GM18508 (cell line): ENCODE results near the gene AASS.
"Not testable (repeated sequence)": the region's sequence is repeated elsewhere in the genome, so short reads cannot be mapped to it uniquely, and the experiment has no call there.

Experiments used
- ATAC-seq: cut with Tn5 transposase; IDR thresholded peaks from one replicate; pipeline ENCODE4 v1.9.1; 2021; ENCODE audit warnings: moderate number of reproducible peaks; ENCODE audit not compliant: insufficient read depth, unreplicated experiment

Gene AASS

DNA sequence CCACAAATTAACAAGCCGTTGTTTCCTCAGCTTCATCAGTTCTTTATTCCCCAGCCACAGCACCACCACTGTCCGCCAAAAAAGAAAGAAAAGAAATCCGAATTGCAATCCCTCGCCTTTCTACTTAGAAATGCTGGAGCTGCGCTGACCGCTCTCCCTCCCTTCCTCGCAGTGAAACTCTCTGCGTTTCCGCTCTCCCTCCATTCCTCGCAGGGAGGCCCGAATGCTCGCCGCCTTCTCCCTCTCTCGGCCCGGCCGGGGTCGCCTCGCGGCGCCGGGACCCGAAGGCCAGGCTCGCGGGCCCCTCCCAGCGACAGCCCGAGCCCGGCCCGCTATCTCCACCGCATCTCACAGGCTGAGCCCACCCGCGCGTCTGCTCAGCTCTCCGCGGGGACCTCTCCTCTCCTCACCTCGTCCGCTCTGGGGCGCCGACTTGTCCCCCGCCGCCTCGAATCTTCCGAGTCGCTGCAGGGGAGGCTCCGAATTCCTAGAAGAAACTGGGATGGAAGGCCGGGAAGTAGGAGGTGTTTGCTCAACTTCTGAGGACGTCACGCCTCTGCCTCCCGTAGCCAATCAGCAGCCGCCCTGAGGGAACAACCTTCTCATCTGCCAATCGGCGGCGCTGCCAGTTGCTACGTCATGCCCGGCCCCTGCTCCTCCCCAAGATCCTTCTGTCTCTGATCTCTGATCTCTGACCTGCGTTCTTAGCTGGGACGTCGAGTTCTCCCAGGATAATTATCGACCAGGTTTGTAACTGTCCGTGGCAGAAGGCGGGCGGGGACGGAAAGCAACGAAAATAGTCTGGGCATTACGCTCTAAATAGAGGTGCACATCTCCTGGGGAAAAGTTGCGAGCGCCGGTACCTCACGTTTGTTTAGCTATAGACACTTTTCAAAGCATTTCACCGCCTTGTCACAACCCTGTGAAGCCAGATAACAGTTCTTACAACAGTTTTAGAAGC is at the start of gene AASS:
AASS (minus strand) TSS at position 499 of the 961 bp plus-strand sequence. CDS start 10,523 bp downstream, outside the sequence.
- peak; percentile 100 for ATAC-seq

DNA sequence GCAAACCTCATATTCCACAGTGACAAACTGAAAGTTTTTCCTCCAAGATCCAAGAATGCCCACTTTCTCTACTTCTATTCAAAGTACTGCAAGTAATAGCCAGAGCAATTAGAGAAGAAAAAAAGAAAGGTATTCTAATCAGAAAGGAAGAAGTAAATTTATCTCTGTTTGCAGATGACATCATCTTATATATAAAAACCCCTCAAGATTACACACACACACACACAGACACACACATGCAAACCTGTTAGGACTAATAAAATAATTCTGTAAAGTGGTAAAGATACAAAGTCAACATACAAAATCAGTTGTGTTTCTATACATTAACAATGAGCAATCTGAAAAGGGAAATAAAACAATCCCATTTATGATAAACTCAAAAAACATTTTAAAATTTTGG is 44.7 kb upstream of the AASS start:
- ATAC-seq: no peak

GRCh38 chr7:122183106-122183505 is 39.1 kb upstream of the AASS start:
- ATAC-seq: no peak

GRCh38 chr7:122182081-122182480 is 38.0 kb upstream of the AASS start:
- ATAC-seq: no peak

DNA sequence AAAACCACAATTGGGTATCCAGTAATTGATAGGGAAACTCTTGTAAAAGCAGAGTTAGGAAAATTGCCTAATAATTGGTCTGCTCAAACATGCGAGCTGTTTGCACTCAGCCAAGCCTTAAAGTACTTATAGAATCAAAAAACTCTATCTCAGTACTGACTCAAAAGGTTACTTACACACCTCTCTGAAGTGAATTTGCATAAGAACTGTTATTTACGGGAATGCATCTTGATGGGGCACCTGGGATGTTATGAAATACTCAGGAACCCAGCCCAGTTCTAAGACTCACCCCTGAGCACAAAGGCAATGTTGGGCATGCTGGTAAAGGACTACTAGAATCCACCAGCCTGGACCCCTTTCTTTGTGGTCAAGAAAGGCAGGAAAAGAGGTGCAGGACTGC is 28.1 kb upstream of the AASS start:
- not testable (repeated sequence) for ATAC-seq

DNA sequence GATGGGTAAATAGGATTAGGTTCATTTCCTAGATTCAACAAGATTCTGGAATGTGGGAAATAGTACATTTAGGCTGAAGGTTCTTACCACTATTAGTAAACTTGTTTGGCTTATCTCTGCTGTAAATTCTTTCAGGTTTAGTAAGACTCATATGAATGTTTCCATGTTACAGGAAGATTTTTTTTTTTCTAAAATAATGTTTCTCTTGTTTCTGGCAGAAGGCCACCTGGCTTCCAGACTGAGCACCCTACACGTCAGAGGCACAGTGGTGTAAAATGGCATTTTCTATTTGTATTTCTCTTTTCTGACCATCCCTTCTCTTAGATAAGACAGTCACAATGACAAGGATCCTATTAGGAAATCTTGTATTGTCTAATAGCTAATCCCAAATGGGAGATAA is 22.7 kb upstream of the AASS start:
- no peak for ATAC-seq

GRCh38 chr7:122166275-122166674 is 22.2 kb upstream of the AASS start:
- no peak for ATAC-seq

- no peak for ATAC-seq
Measured at GRCh38 chr7:122161628-122162027, 17.6 kb upstream of the AASS start.

DNA sequence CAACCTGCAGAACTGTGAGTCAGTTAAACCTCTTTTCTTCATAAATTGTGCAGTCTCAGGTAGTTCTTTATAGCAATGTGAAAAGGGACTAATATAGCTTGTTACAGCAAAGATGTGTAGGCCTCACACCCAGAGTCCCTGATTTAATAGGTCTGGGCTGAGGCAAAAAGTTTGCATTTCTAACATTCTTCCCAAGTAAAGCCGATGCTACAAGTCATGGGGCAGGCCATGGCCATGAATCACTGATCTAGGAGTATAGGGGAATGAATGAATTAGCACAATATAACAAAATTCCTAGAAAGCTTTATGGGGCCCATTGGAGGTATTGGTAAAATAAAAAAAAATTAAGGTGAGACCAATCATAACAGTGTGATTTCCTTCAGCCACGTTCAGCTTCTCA is 11.5 kb upstream of the AASS start:
- no peak for ATAC-seq

DNA sequence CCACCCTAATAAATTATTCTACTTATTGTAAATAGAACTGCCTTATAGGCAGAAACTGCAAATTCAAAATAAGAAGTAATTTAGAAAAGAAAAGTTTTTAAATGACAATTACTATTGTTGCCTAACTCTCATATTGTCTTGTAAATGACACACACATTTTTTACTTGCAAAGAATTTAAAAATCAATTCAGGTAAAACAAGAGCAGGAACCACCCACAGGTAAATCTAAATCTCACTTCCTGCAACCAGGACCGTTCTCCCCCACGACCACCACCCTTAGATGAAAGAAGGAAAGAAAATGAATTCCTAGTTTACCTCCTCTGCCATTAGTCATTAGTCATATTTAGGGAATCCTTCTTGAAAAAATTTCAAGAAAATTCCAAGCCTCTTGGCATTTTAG is 4.8 kb upstream of the AASS start:
- no peak for ATAC-seq

DNA sequence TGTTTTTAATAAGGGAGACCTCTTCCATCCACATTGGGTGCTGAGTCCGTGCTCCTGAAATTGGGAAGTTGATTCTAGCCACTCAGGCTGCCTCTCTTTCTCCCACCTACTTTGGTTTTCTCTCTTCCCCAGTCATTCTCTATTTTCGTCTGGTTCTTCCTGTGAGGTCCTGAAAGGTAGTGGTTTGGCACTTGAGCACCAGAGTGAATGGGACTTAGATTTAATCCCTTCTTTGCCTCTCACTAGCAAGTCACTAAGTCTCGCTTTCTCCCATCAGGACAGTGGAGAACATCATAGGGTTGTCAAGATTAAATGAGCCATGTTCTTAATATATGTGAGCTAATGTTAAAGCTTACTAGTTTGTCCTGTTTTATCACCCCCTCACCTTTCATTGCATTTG is 4.0 kb upstream of the AASS start:
- no peak for ATAC-seq

DNA sequence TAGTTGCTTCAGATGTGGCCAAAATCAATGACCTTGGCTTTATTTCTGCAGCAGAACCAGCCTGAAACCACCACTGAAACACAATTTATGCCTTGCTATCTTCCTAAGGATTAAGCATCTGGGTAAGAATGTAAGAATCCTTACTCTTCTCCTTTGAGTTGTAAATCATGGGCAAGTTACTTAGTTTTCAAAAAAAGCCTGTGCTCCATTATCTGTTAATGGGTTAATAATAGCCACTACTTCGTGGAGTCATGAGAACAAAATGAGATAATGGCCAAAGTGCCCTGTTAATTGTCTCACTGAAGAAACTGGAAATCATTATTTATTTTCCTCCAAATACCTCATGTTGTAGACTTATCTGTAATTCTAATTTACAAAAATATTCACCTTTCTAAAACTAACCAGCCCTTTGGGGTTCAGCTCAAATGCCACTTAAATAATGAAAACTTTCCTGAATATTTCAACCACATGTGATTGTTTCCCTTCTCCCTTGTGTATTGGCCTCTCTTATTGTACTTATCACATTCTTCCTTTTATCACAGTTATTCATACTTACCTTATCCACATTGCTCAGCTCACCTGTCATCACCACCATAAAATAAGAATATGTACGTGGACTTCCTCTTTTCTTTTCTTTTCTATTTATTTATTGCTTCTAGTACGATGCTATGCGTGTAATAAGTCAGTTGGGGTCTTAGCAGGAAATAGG is 2.0 kb upstream of the AASS start:
- ATAC-seq: no peak

DNA sequence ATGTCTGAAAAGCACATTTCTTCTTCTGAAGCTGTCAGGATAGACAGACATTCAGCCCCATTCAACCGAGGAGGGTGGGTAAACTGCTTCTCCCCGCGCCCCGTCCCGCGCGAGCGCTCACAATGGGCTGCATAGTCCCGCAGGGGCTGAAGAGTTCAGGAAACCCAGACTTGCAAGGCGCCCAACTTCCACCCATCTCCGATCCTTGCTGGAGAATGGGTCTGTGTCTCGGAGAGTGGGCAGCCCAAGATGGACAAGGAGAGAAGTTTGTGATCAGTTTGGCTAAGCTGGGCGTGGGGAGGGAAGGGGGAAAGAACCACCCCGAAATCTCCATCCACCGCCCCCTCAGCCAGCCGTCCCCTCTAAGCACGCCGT is 686 bp downstream of the AASS start:
- ATAC-seq: no peak

GRCh38 chr7:122140918-122141317 is 3.1 kb downstream of the AASS start:
- ATAC-seq: no peak

DNA sequence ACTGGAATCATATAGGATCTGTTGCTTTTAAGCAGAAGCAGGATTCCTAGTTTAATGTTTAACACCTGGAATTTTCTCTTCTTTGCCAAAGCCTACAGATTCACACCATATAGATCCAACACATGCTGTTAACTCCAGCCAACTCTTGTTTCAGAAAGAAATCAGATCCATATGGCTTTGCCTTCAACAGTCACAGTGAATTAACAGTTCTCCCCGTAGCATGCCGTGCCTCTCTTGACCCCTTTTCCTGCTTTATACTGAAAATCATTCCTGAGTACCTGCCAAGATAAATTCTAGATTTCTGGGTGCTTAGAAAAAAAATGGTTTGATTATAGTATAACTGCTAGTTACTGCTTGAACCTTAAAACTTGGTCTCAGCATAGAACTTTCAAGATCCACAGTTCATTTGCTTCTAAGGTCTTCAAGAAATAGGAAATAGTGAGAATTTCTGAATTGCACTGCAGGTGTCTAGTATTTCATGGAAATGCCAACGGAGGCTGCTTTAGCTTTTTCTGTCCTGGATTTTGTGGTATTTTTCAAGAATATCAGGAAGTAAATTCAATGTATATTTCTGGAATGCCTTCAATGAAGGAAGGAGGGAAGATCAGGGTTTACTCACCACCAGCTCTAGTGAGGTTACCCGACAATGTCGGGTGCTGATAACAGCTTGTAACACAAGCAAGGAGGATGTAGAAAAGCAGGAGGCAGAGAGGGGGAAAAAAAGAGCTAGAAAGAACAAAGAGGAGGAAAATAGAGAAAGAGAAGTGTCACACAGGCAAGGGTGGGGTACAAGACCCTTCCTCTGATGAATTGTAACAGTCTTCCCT is 6.6 kb downstream of the AASS start:
- no peak for ATAC-seq

DNA sequence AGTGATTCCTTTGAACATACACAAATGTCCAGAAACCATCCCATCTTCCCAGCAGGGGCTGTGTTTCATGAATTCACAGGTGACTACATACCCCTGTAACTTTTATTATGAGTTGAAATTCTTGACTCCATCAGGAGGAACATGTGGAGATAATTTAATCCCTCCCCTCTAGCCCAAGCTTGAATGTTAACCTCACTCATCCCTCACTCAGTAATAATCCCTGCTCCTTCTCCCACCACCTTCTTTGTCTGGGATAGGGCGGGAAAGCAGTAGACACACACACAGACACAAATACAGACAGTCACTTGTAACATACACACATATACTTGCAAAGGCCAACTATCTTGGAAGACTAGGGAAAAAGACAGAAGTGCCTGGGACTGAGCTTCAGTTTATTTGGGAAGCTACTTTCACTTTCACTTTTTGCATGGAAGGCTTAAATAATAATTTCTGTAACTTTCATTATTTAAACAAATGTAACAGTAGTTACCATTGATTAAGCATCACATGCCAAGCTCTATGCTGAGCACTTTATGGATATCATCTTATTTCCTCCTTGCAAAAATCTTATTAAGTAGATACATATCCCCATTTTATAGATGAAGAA is 7.3 kb downstream of the AASS start:
- no peak for ATAC-seq

- ATAC-seq: no peak
Measured at GRCh38 chr7:122136078-122136477, 8.0 kb downstream of the AASS start.

DNA sequence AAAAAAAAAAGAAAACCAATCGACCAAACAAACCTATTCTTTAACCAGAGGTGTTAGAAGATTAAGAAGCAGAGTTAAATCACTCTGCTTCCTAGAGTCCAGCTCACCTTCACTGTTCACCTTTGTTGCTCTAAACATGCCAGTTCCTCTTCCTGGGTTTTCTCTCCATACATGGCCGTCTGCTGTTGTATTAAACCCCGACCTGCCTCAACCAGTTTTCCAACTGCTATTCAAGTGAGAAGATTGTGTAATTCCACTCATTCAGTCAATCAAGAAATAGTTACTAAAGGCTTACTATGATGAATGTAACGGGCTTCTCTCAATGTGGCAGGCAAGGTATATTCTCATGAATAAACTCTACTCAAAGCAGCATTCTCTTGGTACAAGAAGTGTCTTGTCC is 8.8 kb downstream of the AASS start:
- ATAC-seq: no peak

- not testable (repeated sequence) for ATAC-seq
Measured at GRCh38 chr7:122134793-122135192, 9.3 kb downstream of the AASS start.

DNA sequence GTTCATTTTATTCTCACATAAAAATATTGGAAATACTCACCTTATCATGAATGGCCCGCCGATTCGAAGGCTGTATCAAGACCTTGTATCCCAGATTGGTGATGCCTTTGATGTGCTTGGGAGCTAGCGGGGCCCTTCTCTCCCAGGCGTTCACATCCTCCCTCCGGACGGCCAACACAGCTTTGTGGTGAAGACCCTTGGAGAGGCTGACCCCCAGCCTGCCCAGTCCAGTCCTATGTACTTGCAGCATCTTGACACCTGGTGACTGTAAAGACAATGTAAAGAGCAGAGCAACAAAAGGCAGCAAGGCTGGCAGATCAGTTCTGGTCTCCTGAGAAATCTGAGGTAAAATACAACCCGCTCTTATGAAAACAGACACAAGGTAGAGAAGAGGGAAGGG is 10.6 kb downstream of the AASS start:
- ATAC-seq: no peak
